ENCODE data around the gene POMC. TPM values are rescaled to one million over a fixed set of nuclear protein-coding genes. Genes with fewer than 3 reads are reported as not detected.

The POMC gene
- total RNA-seq, 1 experiment from 2014 or later = not detected

- peak; percentile 35 for DNase-seq (ENCODE audit: low read depth, low spot score)
- H3K27me3 ChIP-seq (ENCODE audit: insufficient read depth, low read length) = no peaks in the 10 kb centered on the region
- peaks cover 0 to 6% of the 10 kb centered on the region in 2 experiments; a peak in 1 of 4 replicates for H3K4me1 ChIP-seq (ENCODE audit: control insufficient read depth in 1 of 2, insufficient read depth in 2 of 2, low read length in 2 of 2)
These were observed 2.1 kb downstream of the POMC start for GRCh38 chr2:25165992-25166875.

More at GRCh38 chr2:25165992-25166875, 2.1 kb downstream of the POMC start:
- Histone ChIP-seq H3K36me3 (ENCODE audit: control insufficient read depth in 1 of 2, insufficient read depth in 2 of 2, low read length in 2 of 2) (no peaks in the 10 kb centered on the region), H3K79me2 (ENCODE audit: insufficient read depth, low read length) (no peaks in the 10 kb centered on the region), H3K9ac (ENCODE audit: low read length) (no peak overlapping the region), H3K27ac (ENCODE audit: low read depth, low read length) (no peak overlapping the region), H2AFZ (ENCODE audit: low read depth, low read length, poor library complexity, severe bottlenecking) (peak overlapping the region; percentile 28), H4K20me1 (ENCODE audit: insufficient read depth) (no peaks in the 10 kb centered on the region), H3K4me2 (ENCODE audit: low read length) (peak overlapping the region; percentile 7; the same call in 1 of the 2 replicates), H3K9me3 (ENCODE audit: control insufficient read depth in 1 of 2, insufficient read depth in 1 of 2, low read depth in 1 of 2, low read length in 2 of 2) (no peaks in the 10 kb centered on the region), H3K4me3 (replicated peaks in 1 of 2; ENCODE audit: low read depth in 1 of 2, low read length in 2 of 2) (no peak overlapping the region), H3K9me2 (ENCODE audit: insufficient read depth) (no peaks in the 10 kb centered on the region)
- ATAC-seq = peak; percentile 100
- intact Hi-C loops (cut with micrococcal nuclease) = loop anchor here (1.0 to 10.0 kb wide), 3 partner anchors 30 to 359 kb away; no protein-coding TSS in a partner anchor
- TF ChIP-seq CBX3 (IDR thresholded peaks at IDR 0.05; ENCODE audit: low read depth) (no peak), POLR2AphosphoS5 (IDR thresholded peaks at IDR 0.05; ENCODE audit: low read depth, low read length) (no peak), CTCF (IDR thresholded peaks at IDR 0.05 in 2 of 3, conservative IDR thresholded peaks at IDR 0.05 in 1 of 3; ENCODE audit: borderline replicate concordance in 1 of 3, insufficient read depth in 1 of 3, low read depth in 2 of 3, low read length in 2 of 3) (peak; percentile 61 to 75 (median 70)), YY1 (IDR thresholded peaks at IDR 0.05; ENCODE audit: extremely low read depth, insufficient replicate concordance, low read depth, low read length) (peak; percentile 66), RAD21 (IDR thresholded peaks at IDR 0.05; ENCODE audit: low read depth) (peak; percentile 90)
- ChIA-PET CTCF (interaction anchor here (0.6 to 2.4 kb wide), 9 partner anchors 8 to 498 kb away, joined by 3 to 22 read pairs (median 5); no protein-coding TSS in a partner anchor), POLR2A (interaction anchor here (1.0 to 1.2 kb wide), 2 partner anchors 63 to 191 kb away, joined by 4 to 6 read pairs; no protein-coding TSS in a partner anchor), RAD21 (ENCODE audit: low non-redundant PET in 1 of 2, low total read pairs in 2 of 2, uncharacterized antibody in 2 of 2, unreplicated experiment in 2 of 2) (interaction anchor here (0.8 to 1.1 kb wide), 4 partner anchors 30 to 191 kb away, joined by 3 to 6 read pairs (median 4); no protein-coding TSS in a partner anchor)
- BruUV-seq (replicated peaks) = no TSS peak
